Prostate gland (tissue), 2 donors: Measurements from ENCODE around the gene PROB1. TPM values are rescaled to one million over a fixed set of nuclear protein-coding genes. Genes with fewer than 3 reads are reported as not detected.

Experiments
- DNase-seq: peaks from one replicate; pipeline ENCODE4 v3.0.0-alpha.2; 2019; ENCODE audit warnings: low spot score
- H3K27ac ChIP-seq, 2 donors: fragments of 200-600 bp; sonication (generic); 2 replicates each; pipeline ENCODE4 v1.5.1; 2017 to 2019
- H3K27me3 ChIP-seq: fragments of 200-600 bp; sonication (generic); replicated peaks from 2 replicates; pipeline ENCODE4 v1.5.1; 2019; ENCODE audit not compliant: insufficient read depth
- H3K36me3 ChIP-seq, 2 donors: fragments of 200-600 bp; sonication (generic); 1 replicate in 1 of 2; 2 replicates in 1 of 2; pipeline versions ENCODE4 v1.5.1 to v1.8.1; 2017 to 2019
- H3K4me1 ChIP-seq: fragments of 200-600 bp; sonication (generic); replicated peaks from 2 replicates; pipeline ENCODE4 v1.5.1; 2019
- H3K4me3 ChIP-seq, 2 donors: fragments of 200-600 bp; sonication (generic); 2 replicates each; pipeline ENCODE4 v1.5.1; 2017 to 2019
- H3K9me3 ChIP-seq: fragments of 200-600 bp; sonication (generic); 2 replicates; pipeline ENCODE4 v1.5.1; 2017
- CTCF ChIP-seq, 4 experiments: fragments of 200-600 bp in 2 of 4; fragments of 450-650 bp in 2 of 4; sonication (generic) in 2 of 4; IDR thresholded peaks; 1 replicate in 3 of 4; 2 replicates in 1 of 4; pipeline ENCODE4 v1.5.1; 2016 to 2019; ENCODE audit warnings: antibody characterized with exemption in 4 of 4, mild to moderate bottlenecking in 2 of 4, moderate library complexity in 2 of 4
- POLR2A ChIP-seq: fragments of 450-650 bp; IDR thresholded peaks from one replicate; pipeline ENCODE4 v1.6.1; 2016; ENCODE audit warnings: antibody characterized with exemption, mild to moderate bottlenecking
- POLR2AphosphoS5 ChIP-seq: sonication (generic); formaldehyde crosslinking; IDR thresholded peaks from one replicate; pipeline ENCODE4 v1.6.1; 2017; ENCODE audit warnings: antibody characterized with exemption
- WGBS: methylation state at CpG from one replicate; pipeline ENCODE4 v1.1.5; 2018; 5-methylcytosine and 5-hydroxymethylcytosine counted together
- intact Hi-C: fragments of 100-400 bp; cut with DNase I; formaldehyde crosslinking; loops from one replicate; pipeline ENCODE4 v1.14.2; 2022
- total RNA-seq, 2 donors: library from RNA; depleted of rRNA; stranded (reverse); fragments of >200 nt; gene quantifications; one replicate each; pipeline ENCODE4 v1.1.0, GENCODE V29; 2016

PROB1 gene
- total RNA-seq, 2 donors from 2014 or later: 2.4 TPM

- intact Hi-C loops: loop anchor here (5.0 kb wide), 1 partner anchor 50 kb away; the partner anchor contains the start of gene MATR3
- WGBS: under 1% methylated on average over 16 of the region's 16 CpGs
- TF ChIP-seq POLR2A (no peak), POLR2AphosphoS5 (no peak), CTCF (IDR thresholded peaks at IDR 0.05) (no peak)
Observed at GRCh38 chr5:139342423-139342723, 52.5 kb downstream of the PROB1 start.

GRCh38 chr5:139341689-139342422 is 53.0 kb downstream of the PROB1 start, which contains the start of gene PAIP2:
TSS of gene PAIP2 (plus strand) at chr5:139341854. CDS start at chr5:139363785, 21,931 bp downstream.
- peak within 1 kb of the TSS; percentile 97 to 99 for H3K27ac ChIP-seq
- H3K4me3 ChIP-seq: peak within 1 kb of the TSS; percentile 73 to 91
- peak; percentile 96 for DNase-seq
- TF ChIP-seq POLR2AphosphoS5 (peak; percentile 96), CTCF (IDR thresholded peaks at IDR 0.05) (peak; percentile 77 to 97 (median 87)), POLR2A (peak; percentile 96)
- no peaks in the 10 kb centered on the region for H3K36me3 ChIP-seq
- H3K9me3 ChIP-seq: no peaks in the 10 kb centered on the region
- intact Hi-C loops: loop anchor here (5.0 kb wide), 1 partner anchor 50 kb away; the partner anchor contains the start of gene MATR3
- H3K27me3 ChIP-seq: no peaks in the 10 kb centered on the region
- peaks cover 4% of the 10 kb centered on the region for H3K4me1 ChIP-seq
- WGBS: under 1% methylated on average over 65 of the region's 66 CpGs

More at GRCh38 chr5:139342423-139342723, 52.5 kb downstream of the PROB1 start:
- no peak for DNase-seq
- H3K36me3 ChIP-seq: no peaks in the 10 kb centered on the region
- H3K9me3 ChIP-seq: no peaks in the 10 kb centered on the region
- peaks cover 4% of the 10 kb centered on the region for H3K4me1 ChIP-seq
- no peaks in the 10 kb centered on the region for H3K27me3 ChIP-seq
- peak overlapping the region; percentile 97 to 99 for H3K27ac ChIP-seq
- H3K4me3 ChIP-seq: peak overlapping the region; percentile 73 to 91

DNA sequence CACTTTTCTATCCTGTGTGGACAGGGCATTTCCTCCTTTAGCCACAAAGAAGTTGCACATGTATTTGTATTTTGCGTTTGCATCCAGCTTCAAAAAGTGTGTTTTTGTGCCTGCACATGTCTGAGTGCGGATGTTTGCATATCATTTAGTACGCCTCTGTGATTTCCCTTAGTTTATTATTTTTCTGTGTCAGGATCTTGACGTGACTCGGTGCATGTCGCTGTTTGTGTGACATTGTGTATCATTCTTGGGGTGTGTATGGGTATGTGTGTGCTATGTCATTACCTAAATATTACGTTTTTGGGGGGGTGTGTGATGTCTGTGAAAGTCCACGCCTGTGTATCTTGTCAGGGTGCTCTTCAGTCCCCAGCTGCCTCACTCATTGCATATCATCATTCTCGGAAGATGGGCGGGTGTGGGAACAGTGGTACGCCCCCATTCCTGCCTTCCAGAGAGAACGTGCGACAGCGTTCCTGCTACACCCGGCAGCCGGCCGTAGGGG is 53.7 kb downstream of the PROB1 start:
- Histone ChIP-seq H3K27me3 (no peaks in the 10 kb centered on the region), H3K4me3 (peak overlapping the region; percentile 73 to 91), H3K27ac (peak overlapping the region; percentile 97 to 99), H3K9me3 (no peaks in the 10 kb centered on the region), H3K4me1 (peaks cover 4% of the 10 kb centered on the region), H3K36me3 (no peaks in the 10 kb centered on the region)
- TF ChIP-seq POLR2AphosphoS5 (no peak), POLR2A (no peak), CTCF (IDR thresholded peaks at IDR 0.05) (no peak)
- WGBS: 1% methylated on average over 17 of the region's 17 CpGs
- intact Hi-C loops: loop anchor here (5.0 kb wide), 1 partner anchor 49 kb away; the partner anchor contains the start of gene MATR3
- DNase-seq: no peak

Other genes with a start within 250 kb of the PROB1 start
- gene SIL1, start 196.7 kb downstream of the PROB1 start, total RNA-seq: 10 to 100 TPM; 69.9 to 75.6 TPM
- gene MATR3, start 101.4 kb downstream of the PROB1 start, total RNA-seq: 100 to 1,000 TPM; 192 to 207 TPM
- gene PAIP2, start 53.2 kb downstream of the PROB1 start, total RNA-seq: 100 to 1,000 TPM; 105 to 119 TPM
- 10 to 100 TPM; 11.5 to 26.3 TPM for gene SLC23A1, start 11.8 kb downstream of the PROB1 start, total RNA-seq
- gene MZB1, start 5.2 kb downstream of the PROB1 start, total RNA-seq: 1 to 10 TPM; 2.7 to 4.3 TPM
- 10 to 100 TPM in 1 of 2 donors, 1 to 10 TPM in 1; 4.4 to 27.3 TPM for gene SPATA24, start 9.0 kb upstream of the PROB1 start, total RNA-seq
- 10 to 100 TPM in 1 of 2 donors, 1 to 10 TPM in 1; 7.3 to 11.5 TPM for gene DNAJC18, start 44.4 kb upstream of the PROB1 start, total RNA-seq
- 1 to 10 TPM; 5.3 to 6.7 TPM for gene ECSCR, start 67.6 kb upstream of the PROB1 start, total RNA-seq
- gene SMIM33, start 75.9 kb upstream of the PROB1 start, total RNA-seq: not detected
- 10 to 100 TPM; 33.8 to 59.1 TPM for gene STING1, start 87.7 kb upstream of the PROB1 start, total RNA-seq
- gene UBE2D2, start 166.2 kb upstream of the PROB1 start, total RNA-seq: 10 to 100 TPM; 90.3 to 96.3 TPM